ENCODE measurements around the gene KLRB1.

GRCh38 chr12:9604287-9604686 lies 3.4 kb downstream of the KLRB1 start:
- TF ChIP-seq POLR2AphosphoS5 (IDR thresholded peaks at IDR 0.05; ENCODE audit: low read depth, low read length) (no peak), CTCF (IDR thresholded peaks at IDR 0.05) (no peak), EZH2phosphoT487 (IDR thresholded peaks at IDR 0.05; ENCODE audit: borderline replicate concordance, low read depth) (no peak), USF2 (IDR thresholded peaks at IDR 0.05; ENCODE audit: borderline replicate concordance, low read depth, low read length) (no peak)

All from SK-N-SH (cell line).